Neural progenitor cell (in vitro differentiated cells): Measurements from ENCODE around the gene ATP7B. TPM values are rescaled to one million over a fixed set of nuclear protein-coding genes. Genes with fewer than 3 reads are reported as not detected.

ENCODE experiments used
- DNase-seq: peaks from one replicate; pipeline ENCODE4 v3.0.0-alpha.2; 2016; ENCODE audit warnings: low spot score
- H2AFZ ChIP-seq: fragments of 200-600 bp; sonication (generic); replicated peaks from 2 replicates; pipeline ENCODE4 v1.6.1; 2016; ENCODE audit warnings: antibody characterized with exemption
- H3F3A ChIP-seq: fragments of 200-600 bp; sonication (generic); 2 replicates; pipeline ENCODE4 v1.6.1; 2016; ENCODE audit warnings: antibody characterized with exemption, low read depth
- H3K27ac ChIP-seq: fragments of 200-600 bp; sonication (generic); 2 replicates; pipeline ENCODE4 v1.5.1; 2016; ENCODE audit warnings: mild to moderate bottlenecking
- H3K27me3 ChIP-seq: fragments of 200-600 bp; sonication (generic); 2 replicates; pipeline ENCODE4 v1.6.1; 2016; ENCODE audit warnings: mild to moderate bottlenecking, moderate library complexity
- H3K36me3 ChIP-seq: fragments of 200-600 bp; sonication (generic); 2 replicates; pipeline ENCODE4 v1.5.1; 2016
- H3K4me1 ChIP-seq: fragments of 200-600 bp; sonication (generic); 2 replicates; pipeline ENCODE4 v1.6.1; 2016; ENCODE audit warnings: mixed run types
- H3K4me2 ChIP-seq: fragments of 200-600 bp; sonication (generic); 2 replicates; pipeline ENCODE4 v1.6.1; 2016
- H3K4me3 ChIP-seq: fragments of 200-600 bp; sonication (generic); 2 replicates; pipeline ENCODE4 v1.5.1; 2016
- H3K79me2 ChIP-seq: fragments of 200-600 bp; sonication (generic); 2 replicates; pipeline ENCODE4 v1.6.1; 2016; ENCODE audit warnings: low read depth
- H3K9ac ChIP-seq: fragments of 200-600 bp; sonication (generic); 2 replicates; pipeline ENCODE4 v1.6.1; 2016
- H3K9me3 ChIP-seq: fragments of 200-600 bp; sonication (generic); 2 replicates; pipeline ENCODE4 v1.5.1; 2016; ENCODE audit warnings: low read depth
- H4K20me1 ChIP-seq: fragments of 200-600 bp; sonication (generic); 2 replicates; pipeline ENCODE4 v1.6.1; 2016; ENCODE audit warnings: low read depth
- H3K27ac Mint-ChIP-seq: 3 replicates; pipeline ENCODE4 v1.8.0; 2021; ENCODE audit warnings: mixed read lengths
- H3K27me3 Mint-ChIP-seq: 2 replicates; pipeline ENCODE4 v1.8.0; 2022; ENCODE audit warnings: low read depth, mild to moderate bottlenecking, inconsistent platforms, moderate library complexity, mixed read lengths; ENCODE audit not compliant: insufficient read depth
- H3K36me3 Mint-ChIP-seq: 3 replicates; pipeline ENCODE4 v1.8.0; 2021; ENCODE audit warnings: mixed read lengths
- H3K4me1 Mint-ChIP-seq: 3 replicates; pipeline ENCODE4 v1.8.0; 2021; ENCODE audit warnings: mixed read lengths
- H3K4me3 Mint-ChIP-seq: 3 replicates; pipeline ENCODE4 v1.8.0; 2021; ENCODE audit warnings: mild to moderate bottlenecking, moderate library complexity, mixed read lengths
- H3K9me3 Mint-ChIP-seq: 3 replicates; pipeline ENCODE4 v1.8.0; 2020; ENCODE audit warnings: mixed read lengths
- CTCF ChIP-seq: fragments of 200-600 bp; sonication (generic); IDR thresholded peaks from 2 replicates; pipeline ENCODE4 v1.5.1; 2017; ENCODE audit warnings: antibody characterized with exemption, mild to moderate bottlenecking
- EZH2 ChIP-seq: fragments of 200-600 bp; sonication (generic); IDR thresholded peaks from 2 replicates; pipeline ENCODE4 v1.6.1; 2017; ENCODE audit warnings: antibody characterized with exemption, mild to moderate bottlenecking, moderate library complexity
- EZH2phosphoT487 ChIP-seq: fragments of 200-600 bp; sonication (generic); IDR thresholded peaks from 2 replicates; pipeline ENCODE4 v1.6.1; 2017; ENCODE audit warnings: antibody characterized with exemption
- total RNA-seq: library from RNA; depleted of rRNA; stranded (reverse); fragments of >200 nt; gene quantifications from 2 replicates; pipeline ENCODE4 v1.2.3, GENCODE V29; 2015; ENCODE audit warnings: low replicate concordance

Gene ATP7B
- total RNA-seq, 1 donor from 2014 or later, result 8.2 TPM

DNA sequence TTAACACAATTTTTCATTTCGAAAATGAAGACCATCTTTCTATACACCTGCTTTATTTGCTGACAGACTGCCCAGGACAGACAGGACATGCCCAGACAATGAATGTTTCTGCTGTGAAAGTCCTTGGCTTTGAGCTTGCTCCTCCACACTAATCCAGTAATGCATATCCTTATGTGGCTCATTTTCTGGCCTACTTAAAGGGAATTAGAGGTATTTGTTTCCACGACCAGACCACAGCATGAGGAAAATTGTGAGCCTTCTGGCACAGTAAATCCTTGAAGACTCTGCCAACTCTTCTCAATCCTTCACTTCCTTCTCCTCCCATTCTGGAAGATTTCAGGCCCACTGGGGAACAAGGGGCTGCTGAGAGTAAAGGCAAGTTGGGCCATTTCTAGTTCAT lies 123.8 kb downstream of the ATP7B start:
- no peak overlapping the region for H3K4me3 Mint-ChIP-seq
- H3K4me1 ChIP-seq, result no peaks in the 10 kb centered on the region
- H3K27ac ChIP-seq, result no peak overlapping the region
- no peaks in the 10 kb centered on the region for H3K9me3 Mint-ChIP-seq
- H3K9ac ChIP-seq, result no peak overlapping the region
- H3K4me3 ChIP-seq, result no peak overlapping the region
- H3K27ac Mint-ChIP-seq, result no peak overlapping the region
- no peak overlapping the region for H3K4me2 ChIP-seq
- H3K9me3 ChIP-seq, result no peaks in the 10 kb centered on the region
- no peaks in the 10 kb centered on the region for H3K36me3 ChIP-seq
- H4K20me1 ChIP-seq, result no peaks in the 10 kb centered on the region
- no peak for DNase-seq
- H3K79me2 ChIP-seq, result no peaks in the 10 kb centered on the region
- no peaks in the 10 kb centered on the region for H3K27me3 ChIP-seq
- peaks cover 7% of the 10 kb centered on the region for H3K27me3 Mint-ChIP-seq
- H2AFZ ChIP-seq, result no peak overlapping the region
- peaks cover 4% of the 10 kb centered on the region for H3K4me1 Mint-ChIP-seq
- no peaks in the 10 kb centered on the region for H3K36me3 Mint-ChIP-seq
- TF ChIP-seq EZH2 (no peak), EZH2phosphoT487 (no peak), CTCF (no peak)
- no peaks in the 10 kb centered on the region for H3F3A ChIP-seq

GRCh38 chr13:51885651-51886050 lies 125.6 kb downstream of the ATP7B start:
- Histone ChIP-seq H3K4me1 (no peaks in the 10 kb centered on the region), H3K9me3 (no peaks in the 10 kb centered on the region), H4K20me1 (no peaks in the 10 kb centered on the region), H3K4me2 (no peak overlapping the region), H3K27ac (no peak overlapping the region), H3K27me3 (no peaks in the 10 kb centered on the region), H3K79me2 (no peaks in the 10 kb centered on the region), H3K36me3 (no peaks in the 10 kb centered on the region), H3F3A (no peaks in the 10 kb centered on the region), H2AFZ (no peak overlapping the region), H3K9ac (no peak overlapping the region), H3K4me3 (no peak overlapping the region)
- no peaks in the 10 kb centered on the region for H3K4me1 Mint-ChIP-seq
- H3K9me3 Mint-ChIP-seq, result no peaks in the 10 kb centered on the region
- no peak overlapping the region for H3K4me3 Mint-ChIP-seq
- peaks cover 6% of the 10 kb centered on the region for H3K27me3 Mint-ChIP-seq
- H3K36me3 Mint-ChIP-seq, result no peaks in the 10 kb centered on the region
- no peak for TF ChIP-seq EZH2phosphoT487
- TF ChIP-seq CTCF, result no peak
- no peak for TF ChIP-seq EZH2
- no peak overlapping the region for H3K27ac Mint-ChIP-seq
- no peak for DNase-seq

DNA sequence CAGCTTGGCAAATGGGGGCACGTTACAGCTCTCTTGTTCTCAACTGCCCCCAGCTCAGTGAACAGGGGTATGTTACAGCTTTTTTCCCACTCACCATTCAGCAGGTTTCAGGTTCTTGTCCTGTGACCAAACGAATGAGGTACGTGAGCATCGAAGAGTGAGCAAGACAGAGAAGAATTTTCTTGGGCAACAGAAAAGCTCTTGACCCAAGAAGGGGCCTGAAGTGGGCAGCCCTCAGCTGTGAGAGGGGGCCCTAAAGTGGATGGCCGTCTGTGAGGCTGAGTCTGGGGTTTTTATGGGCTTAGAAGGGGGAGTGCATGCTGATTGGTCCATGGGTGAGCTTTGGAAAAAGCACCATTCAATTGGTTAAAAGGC lies 128.0 kb downstream of the ATP7B start:
- no peak for DNase-seq
- H3K4me3 Mint-ChIP-seq, result no peak overlapping the region
- Histone ChIP-seq H3F3A (no peaks in the 10 kb centered on the region), H2AFZ (no peak overlapping the region), H3K9me3 (no peaks in the 10 kb centered on the region), H3K79me2 (no peaks in the 10 kb centered on the region), H3K36me3 (no peaks in the 10 kb centered on the region), H3K27me3 (no peaks in the 10 kb centered on the region), H4K20me1 (no peaks in the 10 kb centered on the region), H3K4me2 (no peak overlapping the region), H3K9ac (no peak overlapping the region), H3K4me3 (no peak overlapping the region), H3K4me1 (peaks cover 6% of the 10 kb centered on the region), H3K27ac (no peak overlapping the region)
- no peaks in the 10 kb centered on the region for H3K9me3 Mint-ChIP-seq
- no peak overlapping the region for H3K27ac Mint-ChIP-seq
- H3K36me3 Mint-ChIP-seq, result no peaks in the 10 kb centered on the region
- H3K4me1 Mint-ChIP-seq, result peaks cover 5% of the 10 kb centered on the region
- H3K27me3 Mint-ChIP-seq, result peaks cover 6% of the 10 kb centered on the region
- TF ChIP-seq CTCF (no peak), EZH2 (no peak), EZH2phosphoT487 (no peak)

Other genes starting within 250 kb of the ATP7B start
- gene DHRS12, start 207.3 kb downstream of the ATP7B start, total RNA-seq, result 5.2 and 7.6 TPM in 2 replicates
- 0.15 TPM in 1 of 2 replicates, not detected in the other for gene TMEM272, start 166.3 kb downstream of the ATP7B start, total RNA-seq
- gene CCDC70, start 149.5 kb downstream of the ATP7B start, total RNA-seq, result not detected in 2 replicates
- 32.8 and 44.6 TPM in 2 replicates for gene ALG11, start 948 bp upstream of the ATP7B start, total RNA-seq
- gene UTP14C, start 13.2 kb upstream of the ATP7B start, total RNA-seq, result 22.8 and 29.1 TPM in 2 replicates
- gene NEK5, start 117.6 kb upstream of the ATP7B start, total RNA-seq, result 0.09 and 0.28 TPM in 2 replicates
- 24.9 and 38.4 TPM in 2 replicates for gene NEK3, start 148.1 kb upstream of the ATP7B start, total RNA-seq